HepG2 (cell line): ENCODE results near the gene PLEKHA6. TPM values are rescaled to one million over a fixed set of nuclear protein-coding genes. Genes with fewer than 3 reads are reported as not detected.
A peak's percentile ranks its signal among the peaks of the same experiment; 100 is the strongest.

Source experiments
- ATAC-seq: fragments of 200-7000 bp; cut with Tn5 transposase; 3 replicates; pipeline ENCODE4 v1.9.1; 2020; ENCODE audit warnings: mild to moderate bottlenecking, moderate library complexity
- BruUV-seq: library from RNA; stranded (reverse); fragments of 400-500 nt; replicated peaks from 2 replicates; lab custom pipeline; 2021; lab: Mats Ljungman, UMichigan
- CTCF ChIA-PET: fragments of 300-600 bp; formaldehyde crosslinking; extraction: SDS; loops from one replicate; lab custom pipeline; 2021; ENCODE audit warnings: low total read pairs, inconsistent platforms, low intra/inter-chr PET ratio; lab: Yijun Ruan, JAX
- POLR2A ChIA-PET: fragments of 350-600 bp; sonication (Branson Sonifier 250); formaldehyde crosslinking; loops from one replicate; lab custom pipeline; 2020; ENCODE audit warnings: antibody characterized with exemption, inconsistent platforms; lab: Yijun Ruan, JAX
- DNase-seq: peaks from one replicate; pipeline ENCODE4 v3.0.0-alpha.2; 2015; ENCODE audit warnings: low spot score
- FAIRE-seq: peaks from 3 replicates; lab custom pipeline; 2011; peaks lifted over from hg19 to GRCh38; lab: Jason Lieb, UNC
- H2AFZ ChIP-seq: one replicate; pipeline ENCODE4 v1.6.1; 2011; ENCODE audit warnings: low read length, inconsistent platforms
- H3K27ac ChIP-seq: fragments of 300-600 bp; 3 replicates; pipeline ENCODE4 v1.8.0; 2011; ENCODE audit warnings: mixed run types, mild to moderate bottlenecking, mixed read lengths, low read length, inconsistent platforms; ENCODE audit not compliant: insufficient read depth; ENCODE audit errors: extremely low read length
- H3K27me3 ChIP-seq, 2 experiments: fragments of 200-600 bp in 1 of 2; 2 replicates in 1 of 2; 3 replicates in 1 of 2; pipeline versions ENCODE4 v1.6.0 to v1.8.0; 2011; ENCODE audit warnings: low read length in 2 of 2, mild to moderate bottlenecking in 2 of 2, moderate library complexity in 2 of 2, inconsistent platforms in 1 of 2; ENCODE audit not compliant: insufficient read depth in 2 of 2, control insufficient read depth in 1 of 2
- H3K36me3 ChIP-seq, 2 experiments: fragments of 200-600 bp in 1 of 2; replicated peaks in 1 of 2; 2 replicates in 1 of 2; 3 replicates in 1 of 2; pipeline versions ENCODE4 v1.5.1 to v1.8.0; 2011; ENCODE audit warnings: low read length in 2 of 2, inconsistent platforms in 1 of 2; ENCODE audit not compliant: insufficient read depth in 2 of 2, control insufficient read depth in 1 of 2
- H3K4me1 ChIP-seq: 2 replicates; pipeline ENCODE4 v1.5.1; 2012; ENCODE audit warnings: low read length, inconsistent platforms; ENCODE audit not compliant: insufficient read depth
- H3K4me2 ChIP-seq: 2 replicates; pipeline ENCODE4 v1.6.0; 2011; ENCODE audit warnings: low read depth, low read length, inconsistent platforms
- H3K4me3 ChIP-seq, 3 experiments: fragments of 200-600 bp in 1 of 3; sonication (generic), shearing (Covaris generic) in 1 of 3; replicated peaks in 1 of 3; 2 replicates each; pipeline ENCODE4 v1.5.1; 2011 to 2016; ENCODE audit warnings: low read length in 3 of 3, inconsistent platforms in 2 of 3, low read depth in 2 of 3, mild to moderate bottlenecking in 2 of 3, control low read depth in 1 of 3, mixed read lengths in 1 of 3; ENCODE audit not compliant: insufficient read depth in 1 of 3
- H3K79me2 ChIP-seq: one replicate; pipeline ENCODE4 v1.6.1; 2011; ENCODE audit warnings: low read length, inconsistent platforms; ENCODE audit not compliant: insufficient read depth
- H3K9ac ChIP-seq: 2 replicates; pipeline ENCODE4 v1.6.0; 2011; ENCODE audit warnings: mild to moderate bottlenecking, low read depth, low read length, inconsistent platforms; ENCODE audit not compliant: insufficient read depth
- H3K9me3 ChIP-seq: 2 replicates; pipeline ENCODE4 v1.5.1; 2012; ENCODE audit warnings: mild to moderate bottlenecking, low read length
- H4K20me1 ChIP-seq: 2 replicates; pipeline ENCODE4 v1.6.0; 2011; ENCODE audit warnings: inconsistent platforms, mild to moderate bottlenecking, low read length, moderate library complexity; ENCODE audit not compliant: insufficient read depth
- BHLHE40 ChIP-seq: IDR thresholded peaks from 2 replicates; pipeline ENCODE4 v1.6.1; 2011; ENCODE audit warnings: low read length, improper control_type of control experiment
- CENPT ChIP-seq: sonication (generic); formaldehyde crosslinking; IDR thresholded peaks from 2 replicates; pipeline ENCODE4 v1.8.0; 2022; ENCODE audit warnings: low read depth, mild to moderate bottlenecking, moderate library complexity, missing genetic modification reagents
- CTCF ChIP-seq: sonication (generic); formaldehyde crosslinking; IDR thresholded peaks from 2 replicates; pipeline ENCODE4 v1.5.0; 2020; ENCODE audit warnings: mild to moderate bottlenecking, missing genetic modification reagents, moderate library complexity
- HMG20B ChIP-seq: conservative IDR thresholded peaks from 2 replicates; pipeline ENCODE4 v1.6.1; 2016; ENCODE audit warnings: missing genetic modification reagents, missing compliant biosample characterization
- MTF2 ChIP-seq: sonication (generic); formaldehyde crosslinking; IDR thresholded peaks from 2 replicates; pipeline ENCODE4 v1.5.0; 2020; ENCODE audit warnings: missing genetic modification reagents, borderline replicate concordance
- ZNF432 ChIP-seq: sonication (generic); formaldehyde crosslinking; IDR thresholded peaks from 2 replicates; pipeline ENCODE4 v1.5.0; 2020; ENCODE audit warnings: missing genetic modification reagents, mild to moderate bottlenecking, borderline replicate concordance
- ZNF446 ChIP-seq: sonication (generic); formaldehyde crosslinking; IDR thresholded peaks from 2 replicates; pipeline ENCODE4 v1.5.0; 2020; ENCODE audit warnings: mild to moderate bottlenecking, missing genetic modification reagents
- WGBS: methylation state at CpG from one replicate; pipeline ENCODE4 v1.1.6; 2017; ENCODE audit warnings: low lambda C conversion rate; 5-methylcytosine and 5-hydroxymethylcytosine counted together
- in situ Hi-C: cut with HindIII; loops from 2 replicates; pipeline ENCODE4 v1.10.0; 2017; ENCODE audit warnings: low pct_unique_long_range_greater_than_20kb; ENCODE audit not compliant: extremely low pct_ligation_motif_present
- intact Hi-C: fragments of 100-400 bp; cut with micrococcal nuclease; formaldehyde crosslinking; loops from one replicate; pipeline ENCODE4 v1.10.0; 2022; ENCODE audit not compliant: unreplicated experiment
- polyA plus RNA-seq, 8 experiments: library from polyadenylated mRNA; depleted of rRNA in 3 of 8; stranded (reverse) in 7 of 8; unstranded in 1 of 8; fragments of >200 nt; fragmentation: Illumina TruSeq in 4 of 8; extraction: Trizol in 4 of 8; gene quantifications; 2 replicates each; pipeline versions ENCODE4 v1.2.1 to v1.2.3, GENCODE V29; 2011 to 2016; ENCODE audit warnings: low read depth in 4 of 8, missing spikeins in 1 of 8, mixed read lengths in 1 of 8; ENCODE audit not compliant: insufficient read depth in 1 of 8
- total RNA-seq, 5 experiments: library from RNA; depleted of rRNA; stranded (reverse); fragments of >200 nt; fragmentation: Illumina TruSeq; extraction: Trizol; gene quantifications; 2 replicates each; pipeline ENCODE4 v1.2.3, GENCODE V29; 2016; ENCODE audit warnings: low read depth in 1 of 5

PLEKHA6 gene
- total and polyA plus RNA-seq, 2 of the 13 experiments (the other 11 are each of a cell fraction or from before 2014, with no cell fraction given): 5.3 to 11.4 TPM

DNA sequence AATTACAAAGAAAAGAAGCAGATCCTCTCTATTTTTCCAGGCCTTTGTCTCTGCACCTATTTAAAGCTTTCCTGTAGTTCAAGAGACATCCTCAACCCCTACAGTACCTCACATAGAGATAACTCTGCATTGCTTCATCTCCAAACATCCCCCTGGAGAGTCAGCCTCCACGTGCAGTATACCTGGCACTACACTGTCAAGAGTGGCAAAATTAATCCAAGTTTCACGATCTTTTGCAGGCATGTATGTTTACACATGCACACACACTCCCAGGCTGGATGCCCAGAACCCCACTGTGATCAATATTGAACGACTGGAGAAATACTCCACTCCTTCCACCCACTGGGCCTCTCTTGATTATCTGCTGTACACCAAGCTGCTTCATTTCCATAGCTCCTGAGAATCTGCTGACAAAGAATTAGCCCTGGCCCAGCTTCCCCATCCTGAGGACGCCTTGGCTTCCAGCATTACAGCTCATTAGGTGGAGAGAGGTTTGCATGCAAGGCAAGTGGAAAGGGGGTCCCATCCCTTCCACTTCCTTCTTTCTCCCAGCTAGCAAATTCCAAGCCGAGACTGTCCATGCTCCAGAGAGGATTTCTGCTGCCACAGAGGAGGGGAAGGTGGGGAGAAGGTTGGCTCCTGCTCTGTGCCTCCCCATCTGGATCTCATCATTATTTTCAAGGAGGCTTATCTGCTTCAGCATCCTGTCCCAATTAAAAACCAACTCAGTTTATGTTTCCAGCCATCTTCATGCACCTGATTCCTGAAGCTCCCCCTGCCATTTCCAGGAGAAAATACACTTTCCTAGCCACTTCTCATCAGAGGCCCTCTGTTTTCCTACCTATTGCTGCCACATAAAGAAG lies 79.4 kb downstream of the PLEKHA6 start:
- in situ Hi-C loops (no loop called here), intact Hi-C loops (no loop called here)
- H3K27me3 ChIP-seq: no peaks in the 10 kb centered on the region
- no peak overlapping the region for H3K27ac ChIP-seq
- ChIA-PET CTCF (no interaction called here), POLR2A (interaction anchor here (1.0 kb wide), 1 partner anchor 16 kb away, joined by 4 read pairs; no protein-coding TSS in a partner anchor)
- no peak overlapping the region for H3K4me3 ChIP-seq
- 85% methylated on average over 5 of the region's 5 CpGs for WGBS
- H3K36me3 ChIP-seq: peaks cover 0 to 8% of the 10 kb centered on the region in 2 experiments; a peak in 2 of 5 replicates
- H3K9ac ChIP-seq: no peak overlapping the region
- peaks cover 31% of the 10 kb centered on the region for H3K4me1 ChIP-seq
- BruUV-seq: no TSS peak
- H2AFZ ChIP-seq: no peak overlapping the region
- ATAC-seq (no peak), FAIRE-seq (peak; percentile 32)
- no peaks in the 10 kb centered on the region for H4K20me1 ChIP-seq
- no peaks in the 10 kb centered on the region for H3K79me2 ChIP-seq
- TF ChIP-seq BHLHE40: no peak
- no peak for TF ChIP-seq ZNF432
- TF ChIP-seq ZNF446: no peak
- no peak for TF ChIP-seq MTF2 (CRISPR knock-in tag)
- 0 out of 2 replicates have a peak, but pooled peaks have one; percentile 31 for TF ChIP-seq CTCF (CRISPR knock-in tag)
- TF ChIP-seq HMG20B (CRISPR knock-in tag): no peak
- TF ChIP-seq CENPT: no peak
- TF ChIP-seq, all 625 proteins: peak for 1
- DNase-seq: no peak
- Histone ChIP-seq H3K9me3 (no peaks in the 10 kb centered on the region), H3K4me2 (no peak overlapping the region)
